Measurements from ENCODE around the gene PAFAH1B2. TPM values are rescaled to one million over a fixed set of nuclear protein-coding genes. Genes with fewer than 3 reads are reported as not detected.

Gene PAFAH1B2
- total and polyA plus RNA-seq, 2 experiments from 2014 or later = 25.8 to 58.7 TPM

GRCh38 chr11:117188620-117189081 lies 44.6 kb downstream of the PAFAH1B2 start:
- Histone ChIP-seq H3K9me3 (ENCODE audit: low read depth) (no peaks in the 10 kb centered on the region), H3K4me3 (no peak overlapping the region), H3K36me3 (peaks cover 13% of the 10 kb centered on the region), H3K27me3 (no peaks in the 10 kb centered on the region), H3K27ac (no peak overlapping the region), H3K4me1 (ENCODE audit: low read depth) (no peaks in the 10 kb centered on the region)
- DNase-seq (ENCODE audit: low read depth in 1 of 2, low spot score in 1 of 2) = no peak
- TF ChIP-seq CTCF (IDR thresholded peaks at IDR 0.05; ENCODE audit: low read depth, low read length) = no peak

- Histone ChIP-seq H3K36me3 (peaks cover 10% of the 10 kb centered on the region), H3K4me1 (ENCODE audit: low read depth) (no peaks in the 10 kb centered on the region), H3K4me3 (no peak overlapping the region), H3K9me3 (ENCODE audit: low read depth) (no peaks in the 10 kb centered on the region), H3K27ac (no peak overlapping the region), H3K27me3 (no peaks in the 10 kb centered on the region)
- no peak for TF ChIP-seq CTCF (IDR thresholded peaks at IDR 0.05; ENCODE audit: low read depth, low read length)
- DNase-seq (ENCODE audit: low read depth in 1 of 2, low spot score in 1 of 2) = no peak
Observed at GRCh38 chr11:117189191-117189940, 45.3 kb downstream of the PAFAH1B2 start.

GRCh38 chr11:117189941-117190544 lies 46.0 kb downstream of the PAFAH1B2 start:
- Histone ChIP-seq H3K36me3 (peaks cover 12% of the 10 kb centered on the region), H3K27ac (no peak overlapping the region)

GRCh38 chr11:117191680-117192400 lies 47.8 kb downstream of the PAFAH1B2 start:
- Histone ChIP-seq H3K36me3 (peaks cover 12% of the 10 kb centered on the region), H3K4me3 (no peak overlapping the region), H3K27ac (no peak overlapping the region), H3K4me1 (ENCODE audit: low read depth) (no peaks in the 10 kb centered on the region), H3K27me3 (no peaks in the 10 kb centered on the region), H3K9me3 (ENCODE audit: low read depth) (no peaks in the 10 kb centered on the region)
- TF ChIP-seq CTCF (IDR thresholded peaks at IDR 0.05; ENCODE audit: low read depth, low read length) = no peak
- DNase-seq (ENCODE audit: low read depth in 1 of 2, low spot score in 1 of 2) = no peak

More at GRCh38 chr11:117189941-117190544, 46.0 kb downstream of the PAFAH1B2 start:
- no peak overlapping the region for H3K4me3 ChIP-seq
- TF ChIP-seq CTCF (IDR thresholded peaks at IDR 0.05; ENCODE audit: low read depth, low read length) = no peak
- H3K4me1 ChIP-seq (ENCODE audit: low read depth) = no peaks in the 10 kb centered on the region
- H3K27me3 ChIP-seq = no peaks in the 10 kb centered on the region
- no peak for DNase-seq (ENCODE audit: low read depth in 1 of 2, low spot score in 1 of 2)
- no peaks in the 10 kb centered on the region for H3K9me3 ChIP-seq (ENCODE audit: low read depth)

GRCh38 chr11:117192401-117192875 lies 48.4 kb downstream of the PAFAH1B2 start:
- Histone ChIP-seq H3K36me3 (peaks cover 12% of the 10 kb centered on the region), H3K4me3 (no peak overlapping the region)
- no peak for DNase-seq (ENCODE audit: low read depth in 1 of 2, low spot score in 1 of 2)

More at GRCh38 chr11:117192401-117192875, 48.4 kb downstream of the PAFAH1B2 start:
- no peak for TF ChIP-seq CTCF (IDR thresholded peaks at IDR 0.05; ENCODE audit: low read depth, low read length)
- no peaks in the 10 kb centered on the region for H3K27me3 ChIP-seq
- H3K27ac ChIP-seq = no peak overlapping the region
- no peaks in the 10 kb centered on the region for H3K9me3 ChIP-seq (ENCODE audit: low read depth)
- no peaks in the 10 kb centered on the region for H3K4me1 ChIP-seq (ENCODE audit: low read depth)

All from cardiac muscle cell (in vitro differentiated cells and primary cell).